Left ventricle myocardium superior (tissue), 1 donor: ENCODE measurements around the gene PALS1. TPM values are rescaled to one million over a fixed set of nuclear protein-coding genes. Genes with fewer than 3 reads are reported as not detected.

Source experiments
- total RNA-seq: library from RNA; stranded (reverse); fragmentation: NEBNext Ultra II Directional; extraction: Animal tissue kit (Norgen Biotek cat#: 25700); gene quantifications from one replicate; pipeline ENCODE4 v1.2.1, GENCODE V29; 2021
- donor health status: DM: no; HTN: yes; CAD: no; lungs with severe emphysema.

PALS1 gene
- total RNA-seq, 1 donor from 2014 or later, result 16.2 TPM

Other genes starting within 250 kb of the PALS1 start
- gene GARIN2, start 52.0 kb upstream of the PALS1 start, total RNA-seq, result not detected
- 155 TPM for gene ATP6V1D, start 118.4 kb downstream of the PALS1 start, total RNA-seq
- gene EIF2S1, start 118.9 kb downstream of the PALS1 start, total RNA-seq, result 104 TPM
- not detected for gene PLEK2, start 170.7 kb downstream of the PALS1 start, total RNA-seq
- 2.2 TPM for gene TMEM229B, start 247.3 kb downstream of the PALS1 start, total RNA-seq